ENCODE measurements around the gene SNRNP35. TPM values are rescaled to one million over a fixed set of nuclear protein-coding genes. Genes with fewer than 3 reads are reported as not detected.

Gene SNRNP35
- total RNA-seq, 4 donors from 2014 or later = 8.6 to 30.0 (median 25.7) TPM

DNA sequence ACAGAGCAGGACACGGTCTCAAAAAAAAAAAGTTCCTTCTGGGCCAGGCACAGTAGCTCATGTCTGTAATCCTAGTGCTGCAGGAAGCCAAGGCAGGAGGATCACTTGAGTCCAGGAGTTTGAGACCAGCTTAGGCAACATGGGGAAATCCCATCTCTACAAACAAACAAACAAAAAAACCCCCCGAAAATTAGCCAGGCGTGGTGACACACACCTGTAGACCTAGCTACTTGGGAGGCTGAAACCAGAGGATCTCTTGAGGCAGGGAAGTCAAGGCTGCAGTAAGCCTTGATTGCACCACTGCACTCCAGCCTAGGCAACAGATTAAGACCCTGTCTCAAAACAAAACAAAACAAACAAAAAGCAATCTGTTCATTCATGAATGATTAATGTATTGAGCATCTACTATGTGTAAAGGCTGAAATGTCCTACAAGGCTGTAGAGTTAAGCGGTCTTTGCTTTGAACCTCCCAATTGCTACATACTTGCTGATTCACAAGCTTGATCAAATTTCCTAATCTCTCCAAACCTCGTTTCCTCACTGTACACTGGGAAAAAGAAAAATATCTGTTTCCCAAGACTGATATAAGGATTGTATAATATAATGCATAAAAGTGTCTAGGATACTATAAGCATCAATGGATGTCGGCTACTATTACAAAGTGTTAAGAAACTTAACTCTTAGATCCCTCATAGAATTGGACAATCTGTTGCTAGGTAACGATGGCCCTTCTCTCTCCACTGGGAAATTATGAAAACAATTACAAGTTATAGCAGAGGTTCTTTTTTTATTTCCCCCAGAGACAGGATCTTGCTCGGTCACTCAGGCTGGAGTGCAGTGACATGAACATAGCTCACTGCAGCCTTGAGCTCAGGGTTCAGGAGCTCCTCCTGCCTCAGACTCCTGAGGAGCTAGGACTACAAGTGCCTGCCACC is 13.6 kb upstream of the SNRNP35 start:
- intact Hi-C loops (cut with DNase I; ENCODE audit: low total_unique reads) = no loop called here
- TF ChIP-seq POLR2AphosphoS5 (IDR thresholded peaks at IDR 0.05) (no peak), EP300 (IDR thresholded peaks at IDR 0.05; ENCODE audit: low read depth) (no peak), POLR2A (IDR thresholded peaks at IDR 0.05) (no peak)
- TF ChIP-seq, protein P1, sequence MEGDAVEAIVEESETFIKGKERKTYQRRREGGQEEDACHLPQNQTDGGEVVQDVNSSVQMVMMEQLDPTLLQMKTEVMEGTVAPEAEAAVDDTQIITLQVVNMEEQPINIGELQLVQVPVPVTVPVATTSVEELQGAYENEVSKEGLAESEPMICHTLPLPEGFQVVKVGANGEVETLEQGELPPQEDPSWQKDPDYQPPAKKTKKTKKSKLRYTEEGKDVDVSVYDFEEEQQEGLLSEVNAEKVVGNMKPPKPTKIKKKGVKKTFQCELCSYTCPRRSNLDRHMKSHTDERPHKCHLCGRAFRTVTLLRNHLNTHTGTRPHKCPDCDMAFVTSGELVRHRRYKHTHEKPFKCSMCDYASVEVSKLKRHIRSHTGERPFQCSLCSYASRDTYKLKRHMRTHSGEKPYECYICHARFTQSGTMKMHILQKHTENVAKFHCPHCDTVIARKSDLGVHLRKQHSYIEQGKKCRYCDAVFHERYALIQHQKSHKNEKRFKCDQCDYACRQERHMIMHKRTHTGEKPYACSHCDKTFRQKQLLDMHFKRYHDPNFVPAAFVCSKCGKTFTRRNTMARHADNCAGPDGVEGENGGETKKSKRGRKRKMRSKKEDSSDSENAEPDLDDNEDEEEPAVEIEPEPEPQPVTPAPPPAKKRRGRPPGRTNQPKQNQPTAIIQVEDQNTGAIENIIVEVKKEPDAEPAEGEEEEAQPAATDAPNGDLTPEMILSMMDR (IDR thresholded peaks at IDR 0.05) = no peak
- DNase-seq = no peak
- 70 to 78% methylated on average over 4 to 8 of the region's 8 CpGs for WGBS, 2 donors (ENCODE audit: low coverage in 1 of 2)
- Histone ChIP-seq H3K4me1 (peaks cover 0 to 15% (median 12%) of the 10 kb centered on the region in 4 donors), H3K27ac (peak overlapping the region in 2 of 4 donors; percentile 41 to 53), H3K27me3 (no peaks in the 10 kb centered on the region), H3K4me3 (no peak overlapping the region), H3K9me3 (no peaks in the 10 kb centered on the region), H3K36me3 (no peaks in the 10 kb centered on the region)
- in situ Hi-C loops (cut with MboI; ENCODE audit: low pct_ligation_motif_present in 1 of 4, low pct_unique_long_range_greater_than_20kb in 1 of 4, low sequenced_read_pairs in 3 of 4) = no loop called here

DNA sequence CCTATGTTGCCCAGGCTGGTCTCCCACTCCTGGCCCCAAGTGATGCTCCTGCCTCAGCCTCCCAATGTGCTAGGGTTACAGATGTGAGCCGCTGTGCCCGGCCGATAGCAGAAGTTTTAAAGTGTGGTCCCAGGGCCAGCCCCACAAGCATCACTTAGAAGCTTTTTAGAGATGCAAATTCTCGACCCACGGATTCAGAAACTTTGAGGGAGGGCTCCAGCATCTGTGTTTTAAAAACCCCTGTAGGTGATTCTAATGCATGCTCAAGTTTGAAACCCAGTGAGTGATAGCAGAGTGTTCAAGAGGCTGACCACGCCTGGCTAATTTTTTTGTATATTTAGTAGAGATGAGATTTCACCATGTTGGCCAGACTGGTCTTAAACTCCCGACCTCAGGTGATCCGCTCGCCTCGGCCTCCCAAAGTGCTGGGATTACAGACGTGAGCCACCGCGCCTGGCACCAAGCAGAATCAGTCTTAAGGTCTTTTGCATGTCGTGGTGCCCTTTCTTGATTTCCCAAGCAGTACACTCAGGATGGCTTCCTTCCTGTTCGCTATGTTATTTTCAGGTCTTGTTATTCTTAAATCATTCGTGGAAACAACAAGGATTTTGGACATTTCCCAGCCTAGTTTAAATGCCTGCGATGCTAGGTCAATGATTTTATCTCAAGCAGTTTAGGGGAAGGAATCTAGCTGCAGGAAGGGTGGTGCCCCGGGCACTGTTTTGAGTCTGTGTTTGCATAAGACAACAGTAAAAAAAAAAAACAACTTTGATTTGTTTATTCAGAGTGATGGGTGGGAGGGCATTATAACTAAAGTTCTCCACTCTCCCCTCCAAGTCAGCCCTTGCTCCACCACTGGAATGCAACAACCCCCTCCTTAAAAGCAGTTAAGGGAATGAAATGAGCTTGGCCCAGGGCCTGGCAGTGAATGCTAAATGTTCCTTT is 12.3 kb upstream of the SNRNP35 start:
- Histone ChIP-seq H3K27ac (peak overlapping the region; percentile 22 to 55 (median 47)), H3K4me3 (no peak overlapping the region), H3K9me3 (no peaks in the 10 kb centered on the region), H3K4me1 (peaks cover 0 to 15% (median 12%) of the 10 kb centered on the region in 4 donors), H3K36me3 (no peaks in the 10 kb centered on the region), H3K27me3 (no peaks in the 10 kb centered on the region)
- TF ChIP-seq POLR2A (IDR thresholded peaks at IDR 0.05) (no peak), EP300 (IDR thresholded peaks at IDR 0.05; ENCODE audit: low read depth) (no peak), POLR2AphosphoS5 (IDR thresholded peaks at IDR 0.05) (no peak)
- TF ChIP-seq, protein P1 (IDR thresholded peaks at IDR 0.05) = no peak
- intact Hi-C loops (cut with DNase I; ENCODE audit: low total_unique reads) = no loop called here
- in situ Hi-C loops (cut with MboI; ENCODE audit: low pct_ligation_motif_present in 1 of 4, low pct_unique_long_range_greater_than_20kb in 1 of 4, low sequenced_read_pairs in 3 of 4) = no loop called here
- DNase-seq = no peak
- WGBS, 2 donors (ENCODE audit: low coverage in 1 of 2) = 39 to 41% methylated on average over 6 to 18 of the region's 18 CpGs

DNA sequence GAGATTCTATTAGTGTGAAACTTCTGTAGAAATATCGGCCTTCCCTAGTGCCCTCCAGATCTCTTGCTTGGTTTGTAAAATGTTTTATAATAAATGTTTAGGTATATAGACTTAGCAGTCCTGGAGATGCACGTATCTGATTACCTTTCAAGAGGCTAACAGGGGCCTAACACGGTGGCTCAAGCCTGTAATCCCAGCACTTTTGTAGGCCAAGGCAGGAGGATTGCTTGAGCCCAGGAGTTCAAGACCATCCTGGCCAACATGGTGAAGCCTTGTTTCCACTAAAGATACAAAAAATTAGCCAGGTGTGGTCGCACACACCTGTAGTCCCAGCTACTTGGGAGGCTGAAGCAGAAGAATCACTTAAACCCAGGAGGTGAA is 11.6 kb upstream of the SNRNP35 start:
- no peaks in the 10 kb centered on the region for H3K36me3 ChIP-seq
- no peaks in the 10 kb centered on the region for H3K27me3 ChIP-seq
- in situ Hi-C loops (cut with MboI; ENCODE audit: low pct_ligation_motif_present in 1 of 4, low pct_unique_long_range_greater_than_20kb in 1 of 4, low sequenced_read_pairs in 3 of 4) = no loop called here
- intact Hi-C loops (cut with DNase I; ENCODE audit: low total_unique reads) = no loop called here
- 47% methylated on average over 4 of the region's 4 CpGs; no CpG with 5 or more reads in 1 of the 2 donors for WGBS, 2 donors (ENCODE audit: low coverage in 1 of 2)
- TF ChIP-seq POLR2A (IDR thresholded peaks at IDR 0.05) = no peak
- no peak for TF ChIP-seq EP300 (IDR thresholded peaks at IDR 0.05; ENCODE audit: low read depth)
- TF ChIP-seq, protein P1 (IDR thresholded peaks at IDR 0.05) = no peak
- TF ChIP-seq POLR2AphosphoS5 (IDR thresholded peaks at IDR 0.05) = no peak
- H3K4me3 ChIP-seq = no peak overlapping the region
- H3K27ac ChIP-seq = peak overlapping the region; percentile 22 to 55 (median 47)
- no peaks in the 10 kb centered on the region for H3K9me3 ChIP-seq
- no peak for DNase-seq
- H3K4me1 ChIP-seq = peaks cover 0 to 15% (median 12%) of the 10 kb centered on the region in 4 donors

All from transverse colon (tissue), 4 donors.